Vagina (tissue), 2 donors: ENCODE results near the gene APOBEC3H. TPM values are rescaled to one million over a fixed set of nuclear protein-coding genes. Genes with fewer than 3 reads are reported as not detected.
"Not testable (repeated sequence)": the region's sequence is repeated elsewhere in the genome, so short reads cannot be mapped to it uniquely, and the experiment has no call there.

Source experiments
- DNase-seq, 2 donors: peaks; one replicate each; pipeline ENCODE4 v3.0.0-alpha.2; 2017; ENCODE audit errors: extremely low spot score in 2 of 2
- H3K27ac ChIP-seq: fragments of 200-600 bp; sonication (generic); one replicate; pipeline ENCODE4 v1.5.1; 2019
- H3K27me3 ChIP-seq: fragments of 200-600 bp; sonication (generic); one replicate; pipeline ENCODE4 v1.5.1; 2019
- H3K36me3 ChIP-seq, 2 donors: fragments of 200-600 bp; sonication (generic); one replicate each; pipeline ENCODE4 v1.5.1; 2017 to 2019
- H3K4me1 ChIP-seq: fragments of 200-600 bp; sonication (generic); one replicate; pipeline ENCODE4 v1.5.1; 2019
- H3K4me3 ChIP-seq, 2 donors: fragments of 200-600 bp; sonication (generic); 1 replicate in 1 of 2; 2 replicates in 1 of 2; pipeline ENCODE4 v1.5.1; 2016 to 2019
- H3K9me3 ChIP-seq: fragments of 200-600 bp; sonication (generic); one replicate; pipeline ENCODE4 v1.5.1; 2019
- CTCF ChIP-seq, 3 experiments: fragments of 450-650 bp in 2 of 3; fragments of 200-600 bp in 1 of 3; sonication (generic) in 1 of 3; IDR thresholded peaks; one replicate each; pipeline ENCODE4 v1.5.1; 2017 to 2019; ENCODE audit warnings: antibody characterized with exemption in 3 of 3, mild to moderate bottlenecking in 2 of 3, moderate library complexity in 2 of 3
- POLR2A ChIP-seq, 2 donors: fragments of 450-650 bp; IDR thresholded peaks; one replicate each; pipeline ENCODE4 v1.6.1; 2017; ENCODE audit warnings: antibody characterized with exemption in 2 of 2, mild to moderate bottlenecking in 2 of 2, moderate library complexity in 2 of 2
- POLR2AphosphoS5 ChIP-seq, 2 donors: sonication (generic); formaldehyde crosslinking; IDR thresholded peaks; one replicate each; pipeline ENCODE4 v1.9.0; 2017; ENCODE audit warnings: antibody characterized with exemption in 2 of 2, mild to moderate bottlenecking in 2 of 2, low read depth in 1 of 2; ENCODE audit not compliant: insufficient read depth in 1 of 2
- intact Hi-C: fragments of 100-400 bp; cut with DNase I; formaldehyde crosslinking; loops from one replicate; pipeline ENCODE4 v1.15.1; 2023
- total RNA-seq: library from RNA; depleted of rRNA; stranded (reverse); fragments of >200 nt; gene quantifications from one replicate; pipeline ENCODE4 v1.2.3, GENCODE V29; 2016

The APOBEC3H gene
- total RNA-seq, result not detected

GRCh38 chr22:39097098-39098020 is at the start of gene APOBEC3H:
TSS of gene APOBEC3H (plus strand) at chr22:39097244. CDS start at chr22:39100279, 3,035 bp downstream.
- no peak for TF ChIP-seq CTCF (IDR thresholded peaks at IDR 0.05)
- Histone ChIP-seq H3K9me3 (no peaks in the 10 kb centered on the region), H3K27ac (peak within 1 kb of the TSS; percentile 8), H3K27me3 (no peaks in the 10 kb centered on the region), H3K36me3 (no peaks in the 10 kb centered on the region), H3K4me1 (peaks cover 12% of the 10 kb centered on the region), H3K4me3 (no peak within 1 kb of the TSS)
- intact Hi-C loops, result no loop called here
- no peak for DNase-seq

- H3K27ac ChIP-seq, H3K4me1 ChIP-seq, H3K27me3 ChIP-seq, intact Hi-C loops, H3K36me3 ChIP-seq, DNase-seq, H3K4me3 ChIP-seq, H3K9me3 ChIP-seq: not testable (repeated sequence)
Measured at GRCh38 chr22:39049486-39049885, 47.6 kb upstream of the APOBEC3H start.

- H3K36me3 ChIP-seq, H3K27me3 ChIP-seq, intact Hi-C loops, H3K4me3 ChIP-seq, H3K27ac ChIP-seq, DNase-seq, H3K9me3 ChIP-seq, H3K4me1 ChIP-seq: not testable (repeated sequence)
Measured at GRCh38 chr22:39051844-39052495, 45.1 kb upstream of the APOBEC3H start.

- Histone ChIP-seq H3K36me3 (no peaks in the 10 kb centered on the region), H3K27me3 (no peaks in the 10 kb centered on the region), H3K4me3 (no peak overlapping the region), H3K4me1 (no peaks in the 10 kb centered on the region), H3K27ac (no peak overlapping the region), H3K9me3 (no peaks in the 10 kb centered on the region)
- DNase-seq, result no peak
- TF ChIP-seq POLR2AphosphoS5 (IDR thresholded peaks at IDR 0.05; ENCODE audit: insufficient read depth in 1 of 2, low read depth in 1 of 2) (no peak), POLR2A (IDR thresholded peaks at IDR 0.05) (no peak), CTCF (IDR thresholded peaks at IDR 0.05) (no peak)
- intact Hi-C loops, result loop anchor here (5.0 kb wide), 1 partner anchor 103 kb away; no protein-coding TSS in a partner anchor
Measured at GRCh38 chr22:39055658-39056057, 41.4 kb upstream of the APOBEC3H start.

GRCh38 chr22:39061290-39061689 is 35.8 kb upstream of the APOBEC3H start:
- H3K9me3 ChIP-seq, H3K27ac ChIP-seq, H3K4me3 ChIP-seq, H3K36me3 ChIP-seq, H3K27me3 ChIP-seq, intact Hi-C loops, DNase-seq, H3K4me1 ChIP-seq: not testable (repeated sequence)

GRCh38 chr22:39061951-39062350 is 35.1 kb upstream of the APOBEC3H start:
- DNase-seq, H3K36me3 ChIP-seq, H3K4me1 ChIP-seq, intact Hi-C loops, H3K27ac ChIP-seq, H3K4me3 ChIP-seq, H3K9me3 ChIP-seq, H3K27me3 ChIP-seq: not testable (repeated sequence)

- intact Hi-C loops, result not testable (repeated sequence)
Measured at GRCh38 chr22:39063904-39064303, 33.1 kb upstream of the APOBEC3H start.

GRCh38 chr22:39066442-39067276 is 30.4 kb upstream of the APOBEC3H start:
- not testable (repeated sequence) for H3K27ac ChIP-seq, H3K27me3 ChIP-seq, DNase-seq

More at GRCh38 chr22:39063904-39064303, 33.1 kb upstream of the APOBEC3H start:
- H3K36me3 ChIP-seq, H3K4me1 ChIP-seq, H3K9me3 ChIP-seq, H3K27me3 ChIP-seq, H3K27ac ChIP-seq, H3K4me3 ChIP-seq, DNase-seq: not testable (repeated sequence)

More at GRCh38 chr22:39066442-39067276, 30.4 kb upstream of the APOBEC3H start:
- H3K4me1 ChIP-seq, H3K4me3 ChIP-seq, intact Hi-C loops, H3K36me3 ChIP-seq, H3K9me3 ChIP-seq: not testable (repeated sequence)
